A549 treated with dexamethasone at 1 μM for 4 hours (cell line): Measurements from ENCODE around the gene ROCK1. TPM values are rescaled to one million over a fixed set of nuclear protein-coding genes. Genes with fewer than 3 reads are reported as not detected.

ENCODE experiments used
- total RNA-seq: library from RNA; stranded (reverse); fragments of 200-300 nt; extraction: Qiagen RNA extraction; gene quantifications from 5 replicates; pipeline ENCODE4 v1.2.3, GENCODE V29; 2022

Gene ROCK1
- 18.9 to 28.0 TPM (median 24.5 TPM) in 5 replicates for total RNA-seq

GRCh38 chr18:21111346-21112139, at the start of gene ROCK1:
Gene ROCK1, minus strand, starts transcription at chr18:21111813. Its CDS starts 903 bp downstream, at chr18:21110910.

Other genes starting within 250 kb of the ROCK1 start
- gene GREB1L, start 130.4 kb upstream of the ROCK1 start, total RNA-seq: 3.5 to 7.5 TPM (median 5.3 TPM) in 5 replicates